T-cell (primary cell): Measurements from ENCODE around the gene SCN1A. TPM values are rescaled to one million over a fixed set of nuclear protein-coding genes. Genes with fewer than 3 reads are reported as not detected.

ENCODE experiments used
- ATAC-seq, 4 experiments: fragments of 200-7000 bp in 3 of 4; fragments of 150-1000 bp in 1 of 4; cut with Tn5 transposase; replicated peaks in 1 of 4; 1 replicate in 3 of 4; 2 replicates in 1 of 4; pipeline ENCODE4 v1.10.0; 2021; ENCODE audit warnings: moderate library complexity in 3 of 4, mild to moderate bottlenecking in 2 of 4, moderate number of reproducible peaks in 1 of 4
- CTCF ChIA-PET, 2 donors: fragments of 300-600 bp; sonication (Branson Sonifier 250); formaldehyde crosslinking; loops; one replicate each; lab custom pipeline; 2022; ENCODE audit warnings: antibody characterized with exemption in 2 of 2; lab: Charles Lee
- POLR2A ChIA-PET, 2 donors: fragments of 300-600 bp; sonication (Branson Sonifier 250); formaldehyde crosslinking; loops; one replicate each; lab custom pipeline; 2022; ENCODE audit warnings: antibody characterized with exemption in 2 of 2; lab: Charles Lee
- DNase-seq, 35 experiments: peaks; one replicate each; pipeline versions ENCODE4 v3.0.0 to v3.0.0-alpha.2; 2013 to 2023
- H3K27ac ChIP-seq: one replicate; pipeline ENCODE4 v1.5.1; 2013; ENCODE audit warnings: low read length
- H3K27me3 ChIP-seq, 2 experiments: replicated peaks in 1 of 2; 1 replicate in 1 of 2; 2 replicates in 1 of 2; pipeline versions ENCODE4 v1.6.1 to v1.7.0; 2013; ENCODE audit warnings: low read length in 1 of 2, mixed read lengths in 1 of 2; ENCODE audit not compliant: control insufficient read depth in 2 of 2, insufficient read depth in 2 of 2; ENCODE audit errors: extremely low read depth in 1 of 2
- H3K36me3 ChIP-seq, 2 donors: 1 replicate in 1 of 2; 2 replicates in 1 of 2; pipeline versions ENCODE4 v1.6.1 to v1.7.0; 2013; ENCODE audit warnings: low read length in 1 of 2; ENCODE audit not compliant: control insufficient read depth in 2 of 2, insufficient read depth in 1 of 2; ENCODE audit errors: extremely low read depth in 1 of 2
- H3K4me1 ChIP-seq, 2 experiments: 1 replicate in 1 of 2; 2 replicates in 1 of 2; pipeline versions ENCODE4 v1.6.1 to v1.7.0; 2013; ENCODE audit warnings: low read length in 2 of 2, mixed read lengths in 1 of 2; ENCODE audit not compliant: insufficient read depth in 2 of 2, control insufficient read depth in 1 of 2; ENCODE audit errors: extremely low read depth in 1 of 2
- H3K4me3 ChIP-seq, 2 donors: 1 replicate in 1 of 2; 2 replicates in 1 of 2; pipeline versions ENCODE4 v1.5.1 to v1.7.0; 2013; ENCODE audit warnings: mild to moderate bottlenecking in 2 of 2, low read length in 1 of 2, moderate library complexity in 1 of 2; ENCODE audit not compliant: control insufficient read depth in 1 of 2; ENCODE audit errors: extremely low read depth in 1 of 2
- H3K9me3 ChIP-seq: 2 replicates; pipeline ENCODE4 v1.7.0; 2013
- H3K27ac Mint-ChIP-seq, 2 donors: one replicate each; pipeline ENCODE4 v1.8.0; 2020 to 2021; ENCODE audit warnings: mild to moderate bottlenecking in 2 of 2, mixed read lengths in 2 of 2
- H3K27me3 Mint-ChIP-seq, 2 donors: one replicate each; pipeline ENCODE4 v1.8.0; 2021 to 2022; ENCODE audit warnings: mixed read lengths in 2 of 2
- H3K36me3 Mint-ChIP-seq: one replicate; pipeline ENCODE4 v1.8.0; 2021; ENCODE audit warnings: mixed read lengths
- H3K4me1 Mint-ChIP-seq, 3 donors: one replicate each; pipeline ENCODE4 v1.8.0; 2020 to 2022; ENCODE audit warnings: mixed read lengths in 3 of 3, mild to moderate bottlenecking in 1 of 3
- H3K4me3 Mint-ChIP-seq, 3 donors: one replicate each; pipeline ENCODE4 v1.8.0; 2020 to 2022; ENCODE audit warnings: mild to moderate bottlenecking in 3 of 3, mixed read lengths in 3 of 3, moderate library complexity in 3 of 3
- H3K9me3 Mint-ChIP-seq, 3 donors: one replicate each; pipeline ENCODE4 v1.8.0; 2020 to 2022; ENCODE audit warnings: mixed read lengths in 3 of 3
- whole genome bisulfite sequencing: methylation state at CpG from one replicate; pipeline ENCODE4 v1.1.5; 2013; ENCODE audit warnings: missing lambda C conversion rate; ENCODE audit not compliant: insufficient coverage; 5-methylcytosine and 5-hydroxymethylcytosine counted together
- total RNA-seq, 35 experiments: library from RNA in 6 of 35; stranded (reverse) in 6 of 35; fragments of 120-200 nt in 1 of 35; gene quantifications; one replicate each; pipeline versions ENCODE4 v1.2.1 to v1.2.4 and lab custom pipeline; 2013 to 2026

The SCN1A gene
- total RNA-seq, 5 donors from 2014 or later (not counting 1 experiment from before 2014, with no cell fraction given), result not detected

DNA sequence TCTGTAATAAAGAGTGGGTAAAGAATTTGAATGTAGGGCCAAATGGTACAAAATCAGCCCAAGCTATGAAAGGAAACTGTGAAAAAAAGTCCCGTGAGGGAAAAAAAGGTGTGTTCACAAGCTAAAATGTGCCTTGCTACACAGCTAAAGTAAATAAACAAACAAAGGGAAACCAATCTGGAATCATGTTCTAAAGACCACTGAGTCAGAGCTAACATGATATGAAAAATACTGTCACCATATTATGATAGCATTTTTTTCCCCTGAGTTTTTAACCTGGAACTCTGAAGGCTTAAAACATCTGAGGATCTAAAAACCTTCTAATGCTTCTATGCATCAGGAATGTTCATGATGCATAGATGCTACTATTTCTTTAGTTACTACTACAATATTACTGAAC, 58.8 kb downstream of the SCN1A start:
- no peak for DNase-seq
- Histone ChIP-seq H3K27ac (no peak overlapping the region), H3K36me3 (no peaks in the 10 kb centered on the region), H3K4me1 (no peaks in the 10 kb centered on the region), H3K4me3 (no peak overlapping the region), H3K9me3 (no peaks in the 10 kb centered on the region), H3K27me3 (no peaks in the 10 kb centered on the region)
- ChIA-PET CTCF (no interaction called here), POLR2A (no interaction called here)
- ATAC-seq, result no peak
- H3K27me3 Mint-ChIP-seq, result peaks cover 14 to 16% of the 10 kb centered on the region in 2 donors
- no peaks in the 10 kb centered on the region for H3K4me1 Mint-ChIP-seq
- 100% methylated on average over 1 of the region's 1 CpG for WGBS
- no peaks in the 10 kb centered on the region for H3K9me3 Mint-ChIP-seq
- H3K27ac Mint-ChIP-seq, result no peak overlapping the region
- no peaks in the 10 kb centered on the region for H3K36me3 Mint-ChIP-seq
- no peak overlapping the region for H3K4me3 Mint-ChIP-seq

GRCh38 chr2:166067229-166067628, 60.6 kb downstream of the SCN1A start:
- CTCF ChIA-PET, result interaction anchor here in 1 of 2 donors (0.6 to 1.6 kb wide), 2 partner anchors 61 to 666 kb away, joined by 4 to 7 read pairs; partner anchors contain the start of gene SCN1A
- H3K9me3 Mint-ChIP-seq, result no peaks in the 10 kb centered on the region

GRCh38 chr2:166060191-166060590, 67.6 kb downstream of the SCN1A start:
- ATAC-seq, result no peak
- no peak overlapping the region for H3K27ac Mint-ChIP-seq
- H3K4me1 Mint-ChIP-seq, result no peaks in the 10 kb centered on the region
- peaks cover 4 to 17% of the 10 kb centered on the region in 2 donors for H3K27me3 Mint-ChIP-seq
- H3K4me3 ChIP-seq, result no peak overlapping the region
- H3K36me3 ChIP-seq, result no peaks in the 10 kb centered on the region
- H3K9me3 ChIP-seq, result no peaks in the 10 kb centered on the region
- H3K27me3 ChIP-seq, result no peaks in the 10 kb centered on the region
- no peaks in the 10 kb centered on the region for H3K36me3 Mint-ChIP-seq
- no peak overlapping the region for H3K4me3 Mint-ChIP-seq
- no peaks in the 10 kb centered on the region for H3K9me3 Mint-ChIP-seq
- no peak for DNase-seq
- no peaks in the 10 kb centered on the region for H3K4me1 ChIP-seq
- no peak overlapping the region for H3K27ac ChIP-seq
- POLR2A ChIA-PET, result interaction anchor here in 1 of 2 donors (0.7 kb wide), 1 partner anchor 28 kb away, joined by 4 read pairs; no protein-coding TSS in a partner anchor
- WGBS, result no CpG with 5 or more reads among the region's 4 CpGs
- CTCF ChIA-PET, result no interaction called here

More at GRCh38 chr2:166067229-166067628, 60.6 kb downstream of the SCN1A start:
- H3K27me3 ChIP-seq, result no peaks in the 10 kb centered on the region
- H3K9me3 ChIP-seq, result no peaks in the 10 kb centered on the region
- POLR2A ChIA-PET, result no interaction called here
- H3K27ac ChIP-seq, result no peak overlapping the region
- no CpG with 5 or more reads among the region's 2 CpGs for WGBS
- no peak overlapping the region for H3K4me3 Mint-ChIP-seq
- ATAC-seq (no peak), DNase-seq (no peak)
- no peaks in the 10 kb centered on the region for H3K4me1 ChIP-seq
- H3K36me3 ChIP-seq, result no peaks in the 10 kb centered on the region
- no peak overlapping the region for H3K4me3 ChIP-seq
- H3K36me3 Mint-ChIP-seq, result no peaks in the 10 kb centered on the region
- H3K27ac Mint-ChIP-seq, result no peak overlapping the region
- no peaks in the 10 kb centered on the region for H3K4me1 Mint-ChIP-seq
- H3K27me3 Mint-ChIP-seq, result peaks cover 14 to 15% of the 10 kb centered on the region in 2 donors

DNA sequence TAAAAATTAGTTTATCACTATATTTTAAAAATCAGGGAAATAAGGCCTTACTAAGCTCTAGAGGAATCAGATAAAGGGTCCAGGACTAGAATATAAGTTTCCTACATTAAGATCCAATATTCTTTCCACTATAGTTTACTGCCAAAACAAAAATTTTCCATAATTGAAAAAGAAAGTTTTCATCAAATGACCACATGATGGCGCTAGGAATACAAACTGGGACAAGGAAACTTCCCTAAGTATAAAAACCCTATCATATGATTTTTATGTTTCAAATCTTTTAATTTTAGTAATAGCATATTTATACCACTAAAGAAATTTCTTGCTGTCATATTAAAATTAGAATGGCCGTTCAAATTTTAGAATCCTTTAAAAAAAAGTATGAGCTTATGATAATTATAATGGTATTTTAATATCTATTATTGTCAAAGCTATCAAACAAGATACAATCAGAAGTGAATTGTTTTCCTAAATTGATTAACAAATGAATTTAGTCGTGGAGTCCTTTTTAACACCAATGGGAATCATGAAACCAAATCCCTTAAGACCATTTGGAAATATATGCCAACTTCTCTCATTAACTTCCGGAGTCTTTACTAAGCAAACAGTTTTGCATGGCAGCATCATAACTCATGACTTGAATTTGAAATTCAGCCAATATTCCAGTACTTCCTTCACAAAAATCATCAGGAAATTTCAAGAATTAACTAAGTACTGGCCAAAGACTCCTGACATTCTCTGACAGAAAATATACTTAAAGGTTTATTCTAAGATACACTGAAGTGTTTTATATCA, 70.3 kb downstream of the SCN1A start:
- H3K4me3 Mint-ChIP-seq, result no peak overlapping the region

DNA sequence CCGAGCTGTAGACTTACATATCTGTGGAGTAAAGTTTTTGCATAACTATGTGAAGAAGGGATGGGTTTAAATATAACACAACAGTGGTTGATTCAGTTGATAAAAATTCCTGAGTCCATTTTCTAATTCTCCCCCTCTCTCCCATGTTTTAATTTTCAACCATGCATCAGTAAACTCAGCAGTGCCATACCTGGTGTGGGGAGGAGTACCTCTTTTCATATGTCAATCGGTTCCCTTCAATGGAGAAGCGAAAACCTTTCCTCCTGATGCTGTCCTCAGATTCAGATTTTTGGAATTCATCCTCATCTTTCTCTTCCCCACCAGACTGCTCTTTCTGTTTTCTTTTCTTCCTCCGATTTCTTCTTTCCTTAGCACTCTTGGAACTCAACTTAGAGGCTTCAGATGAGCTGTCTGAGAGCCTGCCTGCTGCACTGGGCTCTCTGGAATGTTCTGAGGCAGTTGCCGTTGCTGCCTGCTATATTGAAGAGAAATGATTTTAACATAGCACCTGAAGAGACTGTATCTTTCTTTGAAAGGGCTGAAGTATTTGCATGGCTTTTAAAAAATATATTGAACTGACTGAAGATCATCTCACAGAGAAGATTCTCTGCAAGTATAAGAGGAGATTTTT, 82.9 kb downstream of the SCN1A start:
- H3K27ac Mint-ChIP-seq, result no peak overlapping the region
- WGBS, result 71% methylated on average over 1 of the region's 5 CpGs
- ChIA-PET CTCF (no interaction called here), POLR2A (no interaction called here)
- Histone ChIP-seq H3K4me1 (no peaks in the 10 kb centered on the region), H3K27ac (no peak overlapping the region), H3K4me3 (no peak overlapping the region), H3K9me3 (no peaks in the 10 kb centered on the region), H3K27me3 (no peaks in the 10 kb centered on the region), H3K36me3 (no peaks in the 10 kb centered on the region)
- no peaks in the 10 kb centered on the region for H3K4me1 Mint-ChIP-seq
- ATAC-seq (no peak), DNase-seq (no peak)
- H3K9me3 Mint-ChIP-seq, result no peaks in the 10 kb centered on the region
- no peaks in the 10 kb centered on the region for H3K36me3 Mint-ChIP-seq
- peaks cover 3 to 10% of the 10 kb centered on the region in 2 donors for H3K27me3 Mint-ChIP-seq
- no peak overlapping the region for H3K4me3 Mint-ChIP-seq

More for the DNA sequence above, 70.3 kb downstream of the SCN1A start:
- POLR2A ChIA-PET, result no interaction called here
- Histone ChIP-seq H3K27ac (no peak overlapping the region), H3K4me1 (no peaks in the 10 kb centered on the region), H3K4me3 (no peak overlapping the region), H3K36me3 (no peaks in the 10 kb centered on the region), H3K9me3 (no peaks in the 10 kb centered on the region), H3K27me3 (no peaks in the 10 kb centered on the region)
- Mint-ChIP-seq H3K27me3 (peaks cover 0 to 9% of the 10 kb centered on the region in 2 donors), H3K36me3 (no peaks in the 10 kb centered on the region), H3K4me1 (no peaks in the 10 kb centered on the region), H3K27ac (no peak overlapping the region), H3K9me3 (no peaks in the 10 kb centered on the region)
- DNase-seq (no peak), ATAC-seq (no peak)
- CTCF ChIA-PET, result interaction anchor here (1.1 to 1.3 kb wide), 2 partner anchors 8 to 70 kb away, joined by 3 read pairs; partner anchors contain the start of gene SCN1A (in 1 of the 2)
- 67% methylated on average over 1 of the region's 4 CpGs for WGBS

DNA sequence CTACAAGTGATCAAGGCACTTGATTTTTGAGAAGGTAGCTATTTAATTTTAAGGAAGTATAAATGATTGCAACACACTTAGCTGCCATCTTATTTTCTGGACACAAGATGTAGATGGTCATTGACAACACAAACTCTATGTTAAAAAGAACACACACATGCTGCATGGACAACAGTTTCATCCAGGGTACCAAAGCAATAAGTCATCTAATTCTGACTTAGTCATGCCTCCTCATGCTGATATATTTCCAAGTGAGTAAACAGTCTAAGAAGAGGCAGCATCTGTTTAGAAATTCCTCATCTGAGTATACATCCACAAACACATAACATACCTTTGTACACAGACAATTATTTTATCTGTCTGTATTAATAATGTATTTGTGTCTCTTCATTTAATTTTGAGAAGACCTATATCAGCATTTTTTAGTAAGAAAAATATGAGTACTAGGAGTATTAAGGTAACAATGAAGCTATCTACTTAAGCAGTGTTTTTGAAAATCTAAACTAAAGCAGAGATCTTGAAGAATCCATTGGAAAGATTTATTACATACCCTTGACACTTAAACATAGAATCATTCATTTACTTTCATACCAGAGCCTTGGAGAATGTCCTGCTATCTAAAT, 84.9 kb downstream of the SCN1A start:
- H3K27me3 ChIP-seq, result no peaks in the 10 kb centered on the region
- Mint-ChIP-seq H3K27me3 (peaks cover 3 to 10% of the 10 kb centered on the region in 2 donors), H3K9me3 (no peaks in the 10 kb centered on the region), H3K4me1 (no peaks in the 10 kb centered on the region), H3K27ac (no peak overlapping the region), H3K36me3 (no peaks in the 10 kb centered on the region), H3K4me3 (no peak overlapping the region)
- no peak for DNase-seq
- H3K36me3 ChIP-seq, result no peaks in the 10 kb centered on the region
- H3K4me3 ChIP-seq, result no peak overlapping the region
- no peak for ATAC-seq
- POLR2A ChIA-PET, result no interaction called here
- H3K27ac ChIP-seq, result no peak overlapping the region
- CTCF ChIA-PET, result no interaction called here
- H3K4me1 ChIP-seq, result no peaks in the 10 kb centered on the region
- no peaks in the 10 kb centered on the region for H3K9me3 ChIP-seq
